ENCODE data around the gene DNAJC10. TPM values are rescaled to one million over a fixed set of nuclear protein-coding genes. Genes with fewer than 3 reads are reported as not detected.
"Not testable (repeated sequence)": the region's sequence is repeated elsewhere in the genome, so short reads cannot be mapped to it uniquely, and the experiment has no call there.

Gene DNAJC10
- polyA plus RNA-seq (2013, experiment 1 of 2; ENCODE audit: insufficient read length) = 114 TPM
- polyA plus RNA-seq (2013, experiment 2 of 2; ENCODE audit: insufficient read length) = 125 TPM

GRCh38 chr2:182715892-182716649 lies at the start of gene DNAJC10:
TSS of gene DNAJC10 (plus strand) at chr2:182716257. CDS start at chr2:182718087, 1,830 bp downstream.
- peak; percentile 93 for DNase-seq

GRCh38 chr2:182666674-182667314 lies 49.3 kb upstream of the DNAJC10 start:
- DNase-seq = peak; percentile 17

- DNase-seq = no peak
These were observed 48.8 kb upstream of the DNAJC10 start for GRCh38 chr2:182667315-182667695.

GRCh38 chr2:182668671-182669070 lies 47.4 kb upstream of the DNAJC10 start:
- DNase-seq = no peak

GRCh38 chr2:182672466-182673165 lies 43.4 kb upstream of the DNAJC10 start:
- peak; percentile 54 for DNase-seq

- no peak for DNase-seq
These were observed 35.2 kb upstream of the DNAJC10 start for GRCh38 chr2:182680837-182681236.

- DNase-seq = no peak
These were observed 33.8 kb upstream of the DNAJC10 start for GRCh38 chr2:182682210-182682609.

GRCh38 chr2:182685559-182685958 lies 30.5 kb upstream of the DNAJC10 start:
- DNase-seq = no peak

- DNase-seq = not testable (repeated sequence)
These were observed 29.3 kb upstream of the DNAJC10 start for GRCh38 chr2:182686763-182687162.

GRCh38 chr2:182694189-182694588 lies 21.9 kb upstream of the DNAJC10 start:
- no peak for DNase-seq

GRCh38 chr2:182695776-182696175 lies 20.3 kb upstream of the DNAJC10 start:
- DNase-seq = no peak

GRCh38 chr2:182698671-182699070 lies 17.4 kb upstream of the DNAJC10 start:
- no peak for DNase-seq

GRCh38 chr2:182705761-182706160 lies 10.3 kb upstream of the DNAJC10 start:
- DNase-seq = no peak

GRCh38 chr2:182706751-182707150 lies 9.3 kb upstream of the DNAJC10 start:
- no peak for DNase-seq

- no peak for DNase-seq
These were observed 2.5 kb upstream of the DNAJC10 start for GRCh38 chr2:182713601-182714000.

- peak; percentile 55 for DNase-seq
These were observed 751 bp upstream of the DNAJC10 start for GRCh38 chr2:182715121-182715891.

GRCh38 chr2:182716650-182716979 lies 558 bp downstream of the DNAJC10 start:
- DNase-seq = peak; percentile 15

GRCh38 chr2:182717416-182717815 lies 1.4 kb downstream of the DNAJC10 start:
- DNase-seq = no peak

- DNase-seq = no peak
These were observed 1.8 kb downstream of the DNAJC10 start for GRCh38 chr2:182717816-182718215.

GRCh38 chr2:182718459-182718858 lies 2.4 kb downstream of the DNAJC10 start:
- no peak for DNase-seq

- not testable (repeated sequence) for DNase-seq
These were observed 3.1 kb downstream of the DNAJC10 start for GRCh38 chr2:182719116-182719515.

GRCh38 chr2:182724656-182725055 lies 8.6 kb downstream of the DNAJC10 start:
- no peak for DNase-seq

- no peak for DNase-seq
These were observed 10.4 kb downstream of the DNAJC10 start for GRCh38 chr2:182726473-182726872.
